Measurements from ENCODE around the gene CCPG1.

GRCh38 chr15:55379095-55379494 is 29.1 kb downstream of the CCPG1 start:
- TF ChIP-seq CTCF (IDR thresholded peaks at IDR 0.05) (no peak), EP300 (IDR thresholded peaks at IDR 0.05) (no peak)

Measured in upper lobe of left lung (tissue), 4 donors.